Measurements from ENCODE around the gene ZNF221.

ZNF221 gene

DNA sequence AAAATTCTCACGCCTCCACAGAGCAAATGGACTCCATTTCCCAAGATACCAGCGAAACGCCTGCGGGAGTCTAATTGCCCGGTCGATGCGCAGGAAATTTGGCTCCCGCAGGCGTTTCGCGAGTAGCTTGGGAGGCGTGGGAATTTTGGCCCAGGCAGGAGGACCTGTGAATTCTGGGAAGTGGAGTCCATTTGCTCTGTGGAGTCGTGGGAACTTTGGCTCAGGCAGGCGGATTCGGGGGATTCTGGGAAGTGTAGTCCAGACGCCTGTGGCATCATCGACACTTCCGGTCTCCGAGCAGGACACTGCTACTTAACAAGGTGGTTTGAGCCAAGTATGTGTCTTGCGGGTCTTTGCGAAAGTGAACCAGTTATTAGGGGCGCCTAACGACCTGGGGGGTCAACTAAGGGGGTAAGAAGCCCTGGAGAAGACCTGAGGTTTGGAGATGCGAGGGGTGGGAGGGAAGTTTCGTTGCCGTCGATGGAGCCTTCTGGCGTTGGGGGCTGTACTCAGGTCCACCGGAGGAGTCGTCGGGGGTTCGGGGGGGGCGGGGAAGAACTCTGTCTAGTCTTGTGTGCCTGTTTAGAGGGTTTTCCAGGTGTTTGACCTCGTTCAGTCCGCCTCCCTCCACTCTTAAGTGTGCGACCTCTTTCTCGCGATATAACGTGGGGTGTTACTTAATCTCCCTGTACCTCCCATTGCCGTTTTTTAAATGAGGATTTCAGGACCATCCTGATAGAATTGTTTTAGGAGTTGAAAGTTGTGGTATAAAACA is 33.1 kb downstream of the ZNF221 start, which contains the start of gene ZNF155:
Gene ZNF155 (plus strand): TSS at position 277 of the 775 bp plus-strand sequence. CDS start 4,356 bp downstream, outside the sequence.
- in situ Hi-C loops (cut with HindIII; ENCODE audit: low sequenced_read_pairs), result no loop called here
- TF ChIP-seq, protein P1, sequence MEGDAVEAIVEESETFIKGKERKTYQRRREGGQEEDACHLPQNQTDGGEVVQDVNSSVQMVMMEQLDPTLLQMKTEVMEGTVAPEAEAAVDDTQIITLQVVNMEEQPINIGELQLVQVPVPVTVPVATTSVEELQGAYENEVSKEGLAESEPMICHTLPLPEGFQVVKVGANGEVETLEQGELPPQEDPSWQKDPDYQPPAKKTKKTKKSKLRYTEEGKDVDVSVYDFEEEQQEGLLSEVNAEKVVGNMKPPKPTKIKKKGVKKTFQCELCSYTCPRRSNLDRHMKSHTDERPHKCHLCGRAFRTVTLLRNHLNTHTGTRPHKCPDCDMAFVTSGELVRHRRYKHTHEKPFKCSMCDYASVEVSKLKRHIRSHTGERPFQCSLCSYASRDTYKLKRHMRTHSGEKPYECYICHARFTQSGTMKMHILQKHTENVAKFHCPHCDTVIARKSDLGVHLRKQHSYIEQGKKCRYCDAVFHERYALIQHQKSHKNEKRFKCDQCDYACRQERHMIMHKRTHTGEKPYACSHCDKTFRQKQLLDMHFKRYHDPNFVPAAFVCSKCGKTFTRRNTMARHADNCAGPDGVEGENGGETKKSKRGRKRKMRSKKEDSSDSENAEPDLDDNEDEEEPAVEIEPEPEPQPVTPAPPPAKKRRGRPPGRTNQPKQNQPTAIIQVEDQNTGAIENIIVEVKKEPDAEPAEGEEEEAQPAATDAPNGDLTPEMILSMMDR (IDR thresholded peaks at IDR 0.05; ENCODE audit: low read depth, low read length, missing control alignments), result no peak
- DNase-seq (ENCODE audit: low read depth), result peak; percentile 97
- peak within 1 kb of the TSS; percentile 70 for H3K4me3 ChIP-seq (ENCODE audit: low read depth, low read length)

DNA sequence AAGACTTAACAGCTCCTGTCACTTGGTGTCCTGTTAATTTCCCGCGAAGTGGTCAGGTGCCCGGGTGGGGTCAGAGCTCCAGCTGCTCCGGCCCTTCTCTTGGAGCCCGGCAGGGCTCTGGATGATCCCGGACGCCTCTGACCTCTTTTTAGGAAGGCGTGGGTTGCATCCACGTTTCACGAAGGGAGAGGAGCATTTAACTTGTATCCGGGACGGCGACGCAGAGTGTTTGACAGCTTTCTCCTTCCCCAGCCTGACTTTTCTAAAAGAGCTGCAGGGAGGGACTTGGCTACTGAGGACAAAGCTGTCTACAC is 33.6 kb downstream of the ZNF221 start:
- no peak for DNase-seq (ENCODE audit: low read depth)
- in situ Hi-C loops (cut with HindIII; ENCODE audit: low sequenced_read_pairs), result no loop called here
- TF ChIP-seq, protein P1 (IDR thresholded peaks at IDR 0.05; ENCODE audit: low read depth, low read length, missing control alignments), result no peak
- H3K4me3 ChIP-seq (ENCODE audit: low read depth, low read length), result peak overlapping the region; percentile 70

DNA sequence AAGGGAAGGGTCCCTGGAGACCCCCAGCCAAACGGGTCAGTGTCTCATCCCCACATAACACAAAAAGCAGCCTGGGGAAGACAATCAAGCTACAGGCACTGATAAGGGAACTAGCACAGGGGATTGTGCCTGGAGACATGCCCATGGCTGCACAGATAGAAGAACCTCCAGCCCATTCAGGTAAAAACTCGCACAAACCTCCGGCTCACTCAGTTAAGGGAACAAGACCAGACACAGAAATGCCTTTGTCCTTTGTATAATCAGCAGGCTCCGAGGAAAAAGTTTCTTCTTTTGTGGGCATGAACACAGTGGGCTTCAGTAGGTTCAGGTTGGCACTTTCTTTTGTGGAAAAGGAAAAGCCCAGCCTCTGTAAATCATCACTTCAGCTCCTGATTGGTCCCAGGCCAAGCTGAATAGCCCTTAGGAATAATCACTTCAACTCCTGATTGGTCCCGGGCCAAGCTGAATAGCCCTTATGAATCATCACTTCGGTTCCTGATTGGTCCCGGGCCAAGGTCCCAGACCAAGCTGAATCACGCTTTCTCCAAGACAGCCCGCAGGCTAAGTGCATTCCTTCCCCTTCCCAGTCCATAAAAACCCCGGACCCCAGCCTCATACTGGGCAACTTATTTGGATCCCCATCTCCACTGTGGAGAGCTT is 46.7 kb downstream of the ZNF221 start:
- no peak for DNase-seq (ENCODE audit: low read depth)
- in situ Hi-C loops (cut with HindIII; ENCODE audit: low sequenced_read_pairs), result no loop called here
- TF ChIP-seq, protein P1 (IDR thresholded peaks at IDR 0.05; ENCODE audit: low read depth, low read length, missing control alignments), result no peak
- no peak overlapping the region for H3K4me3 ChIP-seq (ENCODE audit: low read depth, low read length)

DNA sequence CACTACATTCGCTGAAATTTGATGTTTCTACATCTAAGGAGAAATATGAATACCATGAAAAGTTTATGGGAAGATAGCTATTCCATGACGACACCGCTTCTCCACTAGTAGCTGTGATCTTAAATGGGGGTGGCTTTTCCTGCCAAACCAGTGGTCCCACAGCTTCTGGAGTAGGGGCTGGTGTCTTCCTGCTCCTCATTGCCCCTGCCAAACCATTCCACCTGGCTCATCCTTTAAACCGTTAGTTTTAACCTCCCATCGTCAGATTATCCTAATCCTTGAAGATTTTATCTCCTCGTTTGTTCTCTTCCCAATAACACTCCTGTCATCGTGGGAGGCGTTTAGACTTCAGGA is 51.2 kb downstream of the ZNF221 start:
- H3K4me3 ChIP-seq (ENCODE audit: low read depth, low read length), result peak overlapping the region; percentile 94
- DNase-seq (ENCODE audit: low read depth), result no peak
- in situ Hi-C loops (cut with HindIII; ENCODE audit: low sequenced_read_pairs), result no loop called here
- TF ChIP-seq, protein P1 (IDR thresholded peaks at IDR 0.05; ENCODE audit: low read depth, low read length, missing control alignments), result no peak

DNA sequence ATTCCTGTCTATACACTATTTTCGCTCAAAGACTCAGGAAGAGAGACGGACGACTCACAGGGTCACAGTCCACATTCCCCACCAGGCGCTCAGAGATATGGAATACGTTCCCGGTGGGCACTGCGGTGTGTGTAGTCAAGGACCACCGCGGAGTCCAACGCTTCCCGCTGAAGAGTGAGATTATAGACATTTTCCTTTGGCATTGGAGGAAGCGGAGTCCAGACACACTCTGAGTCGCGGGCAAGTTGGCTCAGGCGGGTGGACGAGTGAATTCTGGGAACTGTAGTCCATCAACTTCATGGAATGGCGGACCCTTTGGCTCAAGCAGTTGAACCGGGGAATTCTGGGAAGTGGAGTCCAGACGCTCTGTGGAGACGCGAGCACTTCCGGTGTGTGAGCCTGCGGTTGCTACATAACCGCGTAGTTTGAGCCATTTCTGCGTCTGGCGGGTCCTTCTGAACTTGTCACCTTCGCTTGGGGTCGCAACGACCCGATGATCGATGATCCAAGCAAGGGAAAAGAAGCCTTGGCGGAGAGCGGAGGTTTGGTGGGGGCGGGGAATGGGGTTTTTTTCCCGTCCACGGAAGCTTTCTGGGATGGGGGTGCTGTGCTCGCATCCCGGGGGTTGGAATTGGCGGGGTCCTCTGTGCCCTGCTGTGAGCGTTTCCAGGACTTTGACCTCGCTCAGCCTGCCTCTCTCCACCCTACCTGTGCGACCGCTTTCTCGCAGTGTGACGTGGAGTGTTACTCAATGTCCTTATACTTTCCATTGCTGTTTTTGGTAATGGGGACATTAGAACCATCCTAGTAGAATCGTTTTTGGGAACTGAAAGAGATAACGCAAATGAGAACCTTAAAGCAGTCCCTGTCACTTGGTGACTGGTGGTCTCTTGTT is 51.8 kb downstream of the ZNF221 start, which contains the start of gene ZNF230:
Gene ZNF230 (plus strand): TSS at position 392 of the 895 bp plus-strand sequence. CDS start 4,122 bp downstream, outside the sequence.
- DNase-seq (ENCODE audit: low read depth), result peak; percentile 91
- peak within 1 kb of the TSS; percentile 94 for H3K4me3 ChIP-seq (ENCODE audit: low read depth, low read length)
- in situ Hi-C loops (cut with HindIII; ENCODE audit: low sequenced_read_pairs), result no loop called here
- TF ChIP-seq, protein P1 (IDR thresholded peaks at IDR 0.05; ENCODE audit: low read depth, low read length, missing control alignments), result no peak

DNA sequence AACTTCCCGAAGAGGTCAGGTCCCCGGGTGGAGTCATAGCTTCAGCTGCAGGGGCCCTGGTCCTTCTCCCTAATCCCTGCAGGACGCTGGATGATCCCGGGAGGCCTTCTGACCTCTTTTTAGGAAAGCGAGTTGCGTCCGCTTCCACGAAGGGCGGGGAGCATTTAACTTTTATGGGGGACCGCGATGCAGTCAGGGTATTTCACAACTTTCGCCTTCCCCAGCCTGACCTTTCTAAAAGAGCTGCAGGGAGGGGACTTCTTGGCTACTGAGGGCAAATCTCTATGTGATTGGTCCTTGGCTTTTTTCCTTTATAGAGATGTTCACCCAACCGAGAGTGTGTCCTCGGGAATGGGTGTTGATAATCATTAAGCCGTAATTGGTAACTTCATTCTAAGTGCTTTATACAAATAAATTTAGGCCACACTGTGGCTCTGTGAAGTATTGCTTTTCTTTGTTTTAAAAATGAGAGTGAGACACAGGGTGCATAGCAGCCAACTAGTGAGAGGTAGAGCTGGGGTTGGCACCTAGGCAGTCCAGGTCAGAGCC is 52.5 kb downstream of the ZNF221 start:
- DNase-seq (ENCODE audit: low read depth), result no peak
- H3K4me3 ChIP-seq (ENCODE audit: low read depth, low read length), result peak overlapping the region; percentile 94
- in situ Hi-C loops (cut with HindIII; ENCODE audit: low sequenced_read_pairs), result no loop called here
- TF ChIP-seq, protein P1 (IDR thresholded peaks at IDR 0.05; ENCODE audit: low read depth, low read length, missing control alignments), result no peak
